Right renal cortex interstitium (tissue), 3 donors: Measurements from ENCODE around the gene EARS2. TPM values are rescaled to one million over a fixed set of nuclear protein-coding genes. Genes with fewer than 3 reads are reported as not detected.
"Not testable (repeated sequence)": the region's sequence is repeated elsewhere in the genome, so short reads cannot be mapped to it uniquely, and the experiment has no call there.

Experiments used
- DNase-seq, 3 donors: peaks; one replicate each; pipeline ENCODE4 v3.0.0-alpha.2; 2013; ENCODE audit warnings: low read depth in 3 of 3, low spot score in 2 of 3
- polyA plus RNA-seq, 3 donors: library from polyadenylated mRNA; unstranded; fragments of 120-200 nt; gene quantifications; one replicate each; pipeline ENCODE4 v1.2.1, GENCODE V29; 2013; ENCODE audit not compliant: insufficient read length in 3 of 3

The EARS2 gene
- polyA plus RNA-seq, result 10 to 100 TPM; 27.2 to 31.8 (median 29.7) TPM

DNA sequence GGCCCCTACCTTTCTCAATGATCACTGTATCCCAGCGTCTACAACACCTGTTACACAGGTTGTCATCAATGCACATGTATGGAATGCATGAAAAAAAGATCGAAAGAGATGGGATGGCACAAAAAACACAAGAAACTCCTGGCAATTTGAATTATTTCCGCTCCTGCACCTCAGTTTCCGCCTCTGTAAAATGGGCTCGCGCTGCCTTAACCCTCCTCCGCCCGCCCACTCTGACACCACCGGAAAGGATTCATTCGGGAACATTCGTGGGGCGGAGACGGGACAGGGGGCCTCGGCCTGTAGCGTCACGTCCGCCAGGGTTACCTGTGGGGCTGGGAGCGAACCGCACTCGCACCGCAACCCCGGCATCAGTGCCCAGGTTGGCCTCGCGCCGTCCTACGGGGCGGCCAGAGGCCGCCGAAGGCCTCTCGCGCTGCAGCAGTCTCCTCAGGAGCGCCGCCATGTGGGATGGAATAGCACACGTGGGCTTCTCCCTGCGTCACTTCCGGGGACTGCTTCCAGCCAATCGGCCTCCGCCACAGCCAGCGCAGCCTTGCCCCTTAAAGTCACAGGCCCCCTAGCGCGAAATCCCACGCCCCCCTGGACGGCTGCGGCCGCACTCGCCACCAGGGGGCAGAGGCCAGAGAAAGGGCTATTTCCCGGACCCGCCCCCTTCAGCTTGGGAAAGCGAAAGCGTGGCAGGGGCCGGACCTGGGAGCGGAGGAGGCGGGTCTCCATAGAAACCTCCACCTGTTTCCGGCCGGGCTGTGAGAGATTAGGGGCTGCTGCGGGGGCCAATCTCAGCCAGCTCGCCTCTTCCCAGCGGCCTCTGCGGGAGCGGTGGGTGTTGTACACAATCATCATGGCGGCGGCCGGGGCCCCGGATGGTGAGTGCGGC is at the start of gene EARS2, which contains the start of gene UBFD1:
Gene EARS2, minus strand, starts transcription at position 470 of the 898 bp plus-strand sequence. Its CDS starts 7 bp downstream, at position 463.
Gene UBFD1, plus strand, starts transcription at position 847 of the 898 bp plus-strand sequence. Its CDS starts 16 bp downstream, at position 863.
- DNase-seq, result peak; percentile 95 to 96 (median 96)

GRCh38 chr16:23597003-23597756 is 40.0 kb upstream of the EARS2 start:
- no peak for DNase-seq

GRCh38 chr16:23595951-23596720 is 39.0 kb upstream of the EARS2 start, which contains the start of gene NDUFAB1:
TSS of gene NDUFAB1 (minus strand) at chr16:23596316. CDS start at chr16:23596290, 26 bp downstream.
- DNase-seq, result peak; percentile 60 to 83 (median 69)

DNA sequence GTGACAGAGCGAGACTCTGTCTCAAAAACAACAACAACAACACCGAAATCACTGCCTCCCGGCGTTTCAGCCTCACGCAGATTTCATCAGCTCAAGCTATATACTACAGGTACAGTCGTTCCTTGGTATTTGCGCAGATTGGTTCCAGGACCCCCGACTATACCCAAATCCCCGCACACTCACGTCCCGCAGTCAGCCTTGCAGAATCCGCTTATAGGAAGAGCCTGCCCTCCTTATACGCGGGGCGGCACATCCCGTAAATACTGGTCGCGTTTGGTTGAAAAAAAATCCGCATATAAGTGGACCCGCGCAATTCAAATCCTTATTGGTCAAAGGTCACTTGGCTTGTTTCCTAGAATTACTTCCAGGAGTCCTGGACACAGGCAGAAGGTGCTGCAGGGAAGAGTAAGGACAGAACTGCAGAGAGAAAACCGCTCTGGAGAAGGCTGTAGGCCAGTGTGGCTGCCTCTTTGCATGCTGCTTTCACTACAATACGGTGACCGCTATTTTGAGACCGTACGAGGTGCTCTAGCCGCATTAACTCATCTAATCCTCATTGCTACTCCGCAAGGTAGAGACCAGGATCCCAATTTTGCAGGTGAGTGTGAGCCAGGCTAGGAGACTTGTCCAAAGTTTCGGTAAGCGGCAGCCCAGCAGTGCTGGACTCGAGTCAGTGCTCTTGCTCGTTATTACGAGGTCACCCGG is 38.2 kb upstream of the EARS2 start:
- DNase-seq, result peak in 1 of 3 donors; percentile 4

DNA sequence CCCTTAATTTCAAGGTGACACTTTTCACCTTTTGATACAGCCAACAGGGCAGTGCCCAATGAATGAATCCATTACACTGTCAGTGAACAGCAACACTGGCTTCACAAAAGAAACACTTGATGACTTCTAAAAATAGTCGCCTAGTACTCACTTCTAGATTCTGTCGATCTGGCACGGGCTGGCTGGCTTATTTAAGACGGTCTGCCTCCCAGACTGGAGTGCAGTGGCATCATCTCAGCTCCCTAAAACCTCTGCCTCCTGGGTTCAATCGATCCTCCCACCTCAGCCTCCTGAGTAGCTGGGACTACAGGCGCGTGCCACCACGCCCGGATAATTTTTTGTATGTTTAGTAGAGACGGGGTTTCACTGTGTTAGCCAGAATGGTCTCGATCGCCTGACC is 37.0 kb upstream of the EARS2 start:
- no peak for DNase-seq

- no peak for DNase-seq
Observed at GRCh38 chr16:23590181-23590580, 33.0 kb upstream of the EARS2 start.

DNA sequence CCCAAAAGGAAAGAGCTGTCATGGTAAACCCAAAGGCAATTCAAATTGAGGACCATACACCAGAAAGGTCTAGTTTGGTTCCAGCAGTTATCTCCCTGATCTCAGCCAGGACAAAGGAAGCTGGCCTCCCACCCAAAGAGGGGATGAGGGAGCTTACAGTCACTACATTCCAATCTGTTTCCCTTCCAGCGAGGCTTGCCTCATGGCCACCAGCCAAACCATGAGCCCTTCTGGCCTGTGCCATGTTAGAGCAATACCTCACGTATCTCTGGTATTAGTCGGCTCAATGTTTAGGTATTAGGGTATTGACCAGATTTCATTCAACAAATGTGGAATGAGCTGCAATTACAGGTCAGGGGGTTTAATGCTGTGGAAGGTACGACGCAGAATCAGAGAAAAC is 30.6 kb upstream of the EARS2 start:
- no peak for DNase-seq

DNA sequence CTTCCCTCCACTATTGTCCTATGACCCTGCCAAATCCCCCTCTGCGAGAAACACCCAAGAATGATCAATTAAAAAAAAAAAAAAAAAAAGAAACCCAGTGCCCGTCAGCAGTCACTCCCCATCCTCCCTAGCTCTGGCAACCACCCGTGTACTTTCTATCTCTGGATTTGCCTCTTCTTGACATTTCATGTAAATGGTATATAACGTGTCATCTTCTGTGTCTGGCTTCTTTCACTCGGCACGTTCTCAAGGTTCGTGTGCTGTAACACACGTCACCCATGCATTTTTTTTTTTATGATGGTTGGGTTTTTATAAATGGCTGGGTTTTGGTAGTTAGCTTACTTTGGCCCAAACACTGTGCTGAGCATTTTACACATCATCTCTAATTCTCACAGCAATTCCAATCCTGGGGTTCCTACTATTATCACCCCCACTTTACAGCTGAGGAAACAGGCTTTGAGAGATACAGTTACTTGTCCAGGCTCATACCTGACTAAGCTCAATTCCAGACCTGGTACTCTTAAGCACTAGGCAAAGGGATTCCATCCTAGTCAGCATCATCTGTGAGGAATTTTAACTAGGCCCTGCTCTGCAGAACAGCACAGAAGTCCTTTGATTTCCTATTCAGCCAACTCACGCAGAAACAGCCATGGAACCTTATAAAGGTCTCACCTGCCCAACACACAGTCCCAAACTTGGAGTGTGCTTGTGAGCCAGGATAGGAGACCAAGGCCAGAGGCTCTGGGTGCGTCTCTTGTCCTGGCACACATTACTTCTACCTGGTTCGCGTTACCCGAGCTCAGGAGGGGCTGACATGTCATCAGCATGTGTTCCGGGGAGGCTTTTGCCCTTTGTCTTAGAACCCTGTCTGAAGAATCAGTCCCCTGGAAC is 27.3 kb upstream of the EARS2 start:
- DNase-seq, result no peak

- DNase-seq, result not testable (repeated sequence)
Observed at GRCh38 chr16:23583271-23583670, 26.1 kb upstream of the EARS2 start.

- DNase-seq, result no peak
Observed at GRCh38 chr16:23581764-23582163, 24.6 kb upstream of the EARS2 start.

DNA sequence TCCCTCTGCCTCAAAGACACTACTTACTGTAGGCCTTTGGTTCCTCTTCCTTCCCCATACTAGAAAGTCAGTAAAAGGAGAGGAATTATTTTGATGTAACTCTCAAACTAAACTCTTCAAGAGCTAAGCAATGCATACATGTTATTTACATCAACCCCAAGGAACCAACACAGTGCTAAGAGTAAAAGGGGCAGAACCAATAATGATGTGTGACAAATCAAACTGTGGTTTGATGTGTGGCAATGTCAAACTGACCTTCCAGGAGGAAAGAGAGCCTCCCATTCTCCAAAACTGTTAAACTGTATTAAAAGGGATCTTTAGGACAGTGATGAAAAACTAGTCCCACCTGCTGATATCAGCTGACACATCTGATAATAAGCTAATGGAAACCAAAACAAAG is 23.2 kb upstream of the EARS2 start:
- DNase-seq, result no peak

DNA sequence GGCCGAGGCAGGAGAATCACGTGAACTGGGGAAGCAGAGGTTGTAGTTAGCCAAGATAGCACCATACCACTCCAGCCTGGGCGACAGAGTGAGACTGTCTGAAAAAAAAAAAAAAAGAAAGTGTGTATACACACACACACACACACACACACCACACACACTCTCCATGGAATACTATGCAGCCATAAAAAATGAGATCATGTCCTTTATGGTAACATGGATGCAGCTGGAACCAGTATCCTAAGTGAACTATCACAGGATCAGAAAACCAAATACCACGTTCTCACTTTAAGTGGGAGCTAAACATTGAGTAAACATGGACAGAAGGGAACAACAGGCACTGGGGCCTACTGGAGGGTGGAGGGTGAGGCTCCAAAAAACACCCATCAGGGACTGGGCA is 22.2 kb upstream of the EARS2 start:
- no peak for DNase-seq

DNA sequence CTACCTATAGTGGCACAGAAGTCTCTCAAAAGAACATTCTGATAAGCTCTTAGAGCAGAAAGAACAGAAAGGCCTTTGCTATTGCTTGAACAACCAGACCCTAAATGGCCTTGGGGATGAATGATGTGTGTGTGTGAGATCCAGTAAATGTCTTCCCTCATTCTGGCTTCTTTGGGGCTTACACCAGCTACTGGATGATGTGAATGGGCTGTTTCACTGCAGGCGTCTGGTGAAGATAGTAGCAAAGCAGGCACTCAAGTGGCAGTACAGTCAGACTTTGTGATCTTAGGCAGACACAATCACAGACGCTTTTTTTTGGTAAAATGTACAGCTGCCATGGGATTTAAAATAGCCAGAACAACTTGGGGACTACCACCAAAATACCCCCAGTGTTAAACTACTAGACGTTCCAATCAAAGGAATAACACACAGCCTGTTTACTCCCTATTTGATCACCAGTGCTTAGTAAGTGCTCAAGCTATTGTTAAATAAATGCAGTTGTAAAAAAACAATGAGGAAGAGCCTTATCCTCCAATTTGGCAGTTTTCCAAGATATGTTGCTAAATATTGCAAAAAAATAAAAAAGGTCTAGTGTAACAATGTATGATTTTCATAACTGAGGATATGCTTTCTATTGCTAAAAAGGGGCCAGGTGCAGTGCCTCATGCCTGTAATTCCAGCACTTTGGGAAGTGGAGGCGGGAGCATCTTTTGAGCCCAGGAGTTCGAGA is 21.1 kb upstream of the EARS2 start:
- DNase-seq, result no peak

- no peak for DNase-seq
Observed at GRCh38 chr16:23577493-23577892, 20.3 kb upstream of the EARS2 start.

- no peak for DNase-seq
Observed at GRCh38 chr16:23575834-23576233, 18.7 kb upstream of the EARS2 start.

DNA sequence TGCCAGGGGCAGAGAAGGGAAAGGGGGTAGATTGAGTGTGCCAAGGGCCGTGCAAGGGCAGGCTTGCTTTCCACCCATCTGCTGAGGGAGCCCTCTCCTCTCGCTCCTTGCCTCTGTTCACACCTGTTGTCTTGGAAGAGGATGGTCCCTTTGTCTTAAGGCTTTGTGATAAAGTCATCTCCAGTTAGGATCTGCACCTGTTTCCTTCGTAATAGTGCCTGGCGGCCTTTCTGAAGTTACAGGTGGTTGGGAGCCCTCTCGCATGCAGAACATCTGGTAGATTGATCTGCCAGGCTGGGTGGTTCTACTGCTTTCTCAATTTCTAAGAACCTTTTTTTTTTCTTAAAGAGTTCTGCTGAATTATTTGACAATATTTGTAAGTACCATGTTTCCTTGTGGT is 16.7 kb upstream of the EARS2 start:
- DNase-seq, result no peak

GRCh38 chr16:23572394-23572793 is 15.2 kb upstream of the EARS2 start:
- DNase-seq, result no peak

DNA sequence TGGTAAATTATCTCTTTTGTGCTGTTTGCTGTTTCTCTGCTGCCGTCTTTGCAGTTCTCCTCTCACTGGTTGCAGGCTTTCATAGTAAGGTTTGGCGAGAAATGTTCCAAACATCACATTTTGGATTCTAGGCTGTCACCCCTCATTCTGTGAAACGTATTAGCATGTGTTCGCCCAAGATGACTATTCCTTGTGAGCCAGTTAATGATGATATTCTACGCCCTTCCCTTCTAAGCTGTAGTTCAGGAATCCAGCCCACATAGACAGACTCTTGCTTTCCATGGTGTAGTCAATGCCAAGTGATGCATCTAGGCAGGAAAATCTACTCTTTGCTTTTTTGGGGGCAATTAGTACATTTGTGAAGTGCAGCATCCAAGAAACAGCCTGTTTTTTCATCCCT is 14.7 kb upstream of the EARS2 start:
- no peak for DNase-seq
